ENCODE data around the gene SPATA13.

The SPATA13 gene

DNA sequence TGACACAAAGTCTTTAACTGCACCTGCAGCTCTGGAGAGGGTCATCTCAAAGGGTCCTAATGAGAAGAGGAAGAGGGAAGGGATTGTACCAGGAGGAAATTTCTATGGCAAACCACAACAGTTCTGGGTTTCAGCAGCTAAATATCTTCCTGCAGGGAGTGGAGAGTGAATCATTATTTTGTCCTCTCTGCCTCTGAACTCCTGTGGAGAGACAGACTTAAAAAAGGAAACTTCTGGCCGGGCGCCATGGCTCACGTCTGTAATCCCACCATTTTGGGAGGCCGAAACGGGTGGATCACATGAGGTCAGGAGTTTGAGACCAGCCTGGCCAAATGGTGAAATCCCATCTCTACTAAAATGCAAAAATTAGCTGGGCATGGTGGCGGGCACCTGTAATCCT, 132.0 kb downstream of the SPATA13 start:
- Histone ChIP-seq H3K4me3 (ENCODE audit: low read depth in 1 of 2, low read length in 2 of 2) (no peak overlapping the region), H3K9ac (ENCODE audit: low read depth in 1 of 2, low read length in 2 of 2) (no peak overlapping the region), H3K27me3 (ENCODE audit: control insufficient read depth in 1 of 2, insufficient read depth in 2 of 2, low read length in 2 of 2) (no peaks in the 10 kb centered on the region), H3K4me1 (ENCODE audit: control insufficient read depth in 1 of 2, insufficient read depth in 2 of 2, low read length in 2 of 2) (no peaks in the 10 kb centered on the region), H3K9me3 (ENCODE audit: control insufficient read depth in 1 of 2, low read length in 2 of 2) (no peaks in the 10 kb centered on the region), H3K27ac (ENCODE audit: low read depth, low read length) (no peak overlapping the region), H3K36me3 (ENCODE audit: control insufficient read depth in 1 of 2, insufficient read depth in 2 of 2, low read length in 2 of 2) (peaks cover 63 to 89% of the 10 kb centered on the region in 2 donors)

DNA sequence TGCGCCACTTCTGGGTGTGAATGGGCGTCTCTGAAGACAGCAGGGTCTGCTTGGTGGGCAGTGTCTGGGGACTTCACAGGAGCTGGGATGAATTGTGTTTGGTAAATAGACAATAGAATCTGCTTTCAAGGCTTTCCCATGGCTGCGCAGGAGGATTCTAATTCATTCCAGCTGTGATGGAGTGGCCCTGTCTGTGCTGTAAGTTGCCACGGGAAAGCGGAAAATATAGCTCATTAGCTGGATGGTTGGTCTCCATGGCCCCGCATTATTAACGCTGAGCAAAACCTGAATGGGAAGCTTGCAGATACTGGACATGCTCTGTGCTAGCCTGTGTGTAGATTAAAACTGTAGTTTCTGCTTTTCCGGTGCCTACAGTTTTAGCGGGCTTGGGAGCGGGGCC, 133.2 kb downstream of the SPATA13 start:
- Histone ChIP-seq H3K9me3 (ENCODE audit: control insufficient read depth in 1 of 2, low read length in 2 of 2) (no peaks in the 10 kb centered on the region), H3K36me3 (ENCODE audit: control insufficient read depth in 1 of 2, insufficient read depth in 2 of 2, low read length in 2 of 2) (peaks cover 67 to 89% of the 10 kb centered on the region in 2 donors), H3K27me3 (ENCODE audit: control insufficient read depth in 1 of 2, insufficient read depth in 2 of 2, low read length in 2 of 2) (no peaks in the 10 kb centered on the region), H3K4me1 (ENCODE audit: control insufficient read depth in 1 of 2, insufficient read depth in 2 of 2, low read length in 2 of 2) (no peaks in the 10 kb centered on the region), H3K4me3 (ENCODE audit: low read depth in 1 of 2, low read length in 2 of 2) (no peak overlapping the region), H3K9ac (ENCODE audit: low read depth in 1 of 2, low read length in 2 of 2) (no peak overlapping the region), H3K27ac (ENCODE audit: low read depth, low read length) (no peak overlapping the region)

DNA sequence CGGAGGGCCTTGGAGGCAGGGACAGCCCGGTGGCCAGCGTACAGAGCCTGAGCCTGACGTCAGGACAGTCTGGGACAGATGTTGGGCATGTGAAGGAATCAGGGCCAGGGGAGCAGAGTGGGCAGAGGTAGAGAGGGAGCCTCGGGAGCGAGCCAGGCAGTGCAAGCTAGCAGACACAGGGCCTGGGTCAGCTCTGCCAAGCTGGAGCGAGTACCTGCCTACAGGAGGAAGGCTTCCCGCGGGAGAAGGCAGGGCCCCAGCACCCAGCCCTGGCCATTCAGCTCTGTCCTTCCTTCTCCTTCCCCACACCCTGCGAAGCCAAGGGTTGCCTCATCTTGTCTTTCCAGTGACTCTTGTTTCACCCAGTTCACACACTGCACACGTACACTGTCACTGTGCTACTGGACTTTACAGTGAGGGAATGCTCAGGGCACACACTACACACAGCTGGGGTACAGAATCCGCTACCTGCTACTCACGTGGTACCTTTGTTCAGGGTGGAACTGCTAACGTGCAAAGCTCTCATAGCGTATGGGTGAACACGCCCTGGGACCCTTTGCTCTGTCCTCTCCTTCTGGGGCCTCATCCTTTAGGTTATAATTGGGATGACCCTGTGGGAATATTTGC, 139.1 kb downstream of the SPATA13 start:
- Histone ChIP-seq H3K27me3 (ENCODE audit: control insufficient read depth in 1 of 2, insufficient read depth in 2 of 2, low read length in 2 of 2) (no peaks in the 10 kb centered on the region), H3K9me3 (ENCODE audit: control insufficient read depth in 1 of 2, low read length in 2 of 2) (no peaks in the 10 kb centered on the region), H3K4me1 (ENCODE audit: control insufficient read depth in 1 of 2, insufficient read depth in 2 of 2, low read length in 2 of 2) (no peaks in the 10 kb centered on the region), H3K9ac (ENCODE audit: low read depth in 1 of 2, low read length in 2 of 2) (no peak overlapping the region), H3K27ac (ENCODE audit: low read depth, low read length) (no peak overlapping the region), H3K36me3 (ENCODE audit: control insufficient read depth in 1 of 2, insufficient read depth in 2 of 2, low read length in 2 of 2) (peaks cover 72 to 92% of the 10 kb centered on the region in 2 donors), H3K4me3 (ENCODE audit: low read depth in 1 of 2, low read length in 2 of 2) (no peak overlapping the region)

DNA sequence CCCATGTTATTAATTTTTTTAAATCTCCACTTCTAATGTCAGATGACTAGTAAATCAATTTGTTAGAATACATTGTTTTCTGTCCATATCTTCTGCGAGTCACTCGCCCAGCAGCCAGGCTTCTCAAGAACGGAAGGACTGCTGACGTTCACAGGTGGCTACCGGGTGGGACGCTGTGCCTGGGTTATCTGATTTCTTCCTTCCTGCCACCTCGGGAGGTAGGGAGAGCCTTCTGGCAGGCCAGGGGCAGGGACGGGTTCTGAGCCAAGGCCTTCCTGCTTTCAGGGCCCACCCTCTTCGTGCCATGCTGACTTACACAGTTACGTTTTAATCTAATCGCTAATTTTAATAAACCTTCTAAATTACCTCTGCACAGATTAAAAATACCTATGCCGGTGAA, 140.9 kb downstream of the SPATA13 start:
- peaks cover 60 to 83% of the 10 kb centered on the region in 2 donors for H3K36me3 ChIP-seq (ENCODE audit: control insufficient read depth in 1 of 2, insufficient read depth in 2 of 2, low read length in 2 of 2)
- H3K4me3 ChIP-seq (ENCODE audit: low read depth in 1 of 2, low read length in 2 of 2) = no peak overlapping the region

DNA sequence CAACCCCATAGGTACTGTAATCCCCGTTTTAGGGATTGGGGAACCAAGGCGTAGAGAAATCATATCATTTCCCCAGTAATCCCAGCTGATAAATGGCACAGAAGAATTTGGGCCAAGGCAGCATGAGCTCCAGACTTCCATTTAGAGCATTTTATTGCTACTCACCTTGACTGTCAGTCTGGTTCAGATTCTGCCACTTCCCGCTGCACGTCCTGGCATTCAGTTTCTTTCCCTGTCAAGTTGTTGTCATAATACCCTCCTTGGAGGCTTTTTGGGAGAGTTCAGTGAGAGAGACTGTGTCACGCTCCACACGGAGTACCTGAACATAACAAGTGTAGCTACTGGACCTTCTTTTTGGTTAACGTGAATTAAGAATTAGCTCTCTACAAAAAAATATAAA, 141.4 kb downstream of the SPATA13 start:
- no peak overlapping the region for H3K27ac ChIP-seq (ENCODE audit: low read depth, low read length)
- no peaks in the 10 kb centered on the region for H3K27me3 ChIP-seq (ENCODE audit: control insufficient read depth in 1 of 2, insufficient read depth in 2 of 2, low read length in 2 of 2)
- no peak overlapping the region for H3K9ac ChIP-seq (ENCODE audit: low read depth in 1 of 2, low read length in 2 of 2)
- H3K4me3 ChIP-seq (ENCODE audit: low read depth in 1 of 2, low read length in 2 of 2) = no peak overlapping the region
- H3K4me1 ChIP-seq (ENCODE audit: control insufficient read depth in 1 of 2, insufficient read depth in 2 of 2, low read length in 2 of 2) = no peaks in the 10 kb centered on the region
- no peaks in the 10 kb centered on the region for H3K9me3 ChIP-seq (ENCODE audit: control insufficient read depth in 1 of 2, low read length in 2 of 2)
- H3K36me3 ChIP-seq (ENCODE audit: control insufficient read depth in 1 of 2, insufficient read depth in 2 of 2, low read length in 2 of 2) = peaks cover 58 to 78% of the 10 kb centered on the region in 2 donors

More for the DNA sequence above, 140.9 kb downstream of the SPATA13 start:
- H3K9me3 ChIP-seq (ENCODE audit: control insufficient read depth in 1 of 2, low read length in 2 of 2) = no peaks in the 10 kb centered on the region
- H3K9ac ChIP-seq (ENCODE audit: low read depth in 1 of 2, low read length in 2 of 2) = no peak overlapping the region
- no peaks in the 10 kb centered on the region for H3K27me3 ChIP-seq (ENCODE audit: control insufficient read depth in 1 of 2, insufficient read depth in 2 of 2, low read length in 2 of 2)
- no peaks in the 10 kb centered on the region for H3K4me1 ChIP-seq (ENCODE audit: control insufficient read depth in 1 of 2, insufficient read depth in 2 of 2, low read length in 2 of 2)
- no peak overlapping the region for H3K27ac ChIP-seq (ENCODE audit: low read depth, low read length)

DNA sequence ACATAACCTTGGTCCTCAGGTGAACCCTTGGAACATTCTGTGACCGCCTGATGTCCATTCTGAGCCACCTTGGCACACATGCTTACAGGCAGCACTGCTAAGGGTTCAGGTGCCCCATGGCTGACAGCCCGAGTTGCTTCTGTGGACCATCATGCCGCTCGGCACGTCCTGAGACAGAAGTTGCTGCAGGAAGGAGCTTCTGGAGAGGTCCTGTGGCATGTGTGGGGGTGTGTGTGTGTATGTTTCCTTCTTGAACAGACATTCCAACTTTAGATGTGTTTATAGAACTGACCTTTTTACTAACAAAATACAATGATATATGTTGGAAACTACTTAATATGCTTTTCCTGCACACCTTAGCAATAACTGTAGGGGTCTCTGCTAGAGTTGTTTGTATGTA, 144.1 kb downstream of the SPATA13 start:
- no peaks in the 10 kb centered on the region for H3K9me3 ChIP-seq (ENCODE audit: control insufficient read depth in 1 of 2, low read length in 2 of 2)
- H3K9ac ChIP-seq (ENCODE audit: low read depth in 1 of 2, low read length in 2 of 2) = no peak overlapping the region
- no peak overlapping the region for H3K27ac ChIP-seq (ENCODE audit: low read depth, low read length)
- no peak overlapping the region for H3K4me3 ChIP-seq (ENCODE audit: low read depth in 1 of 2, low read length in 2 of 2)
- H3K4me1 ChIP-seq (ENCODE audit: control insufficient read depth in 1 of 2, insufficient read depth in 2 of 2, low read length in 2 of 2) = no peaks in the 10 kb centered on the region
- H3K36me3 ChIP-seq (ENCODE audit: control insufficient read depth in 1 of 2, insufficient read depth in 2 of 2, low read length in 2 of 2) = peaks cover 40 to 51% of the 10 kb centered on the region in 2 donors
- no peaks in the 10 kb centered on the region for H3K27me3 ChIP-seq (ENCODE audit: control insufficient read depth in 1 of 2, insufficient read depth in 2 of 2, low read length in 2 of 2)

DNA sequence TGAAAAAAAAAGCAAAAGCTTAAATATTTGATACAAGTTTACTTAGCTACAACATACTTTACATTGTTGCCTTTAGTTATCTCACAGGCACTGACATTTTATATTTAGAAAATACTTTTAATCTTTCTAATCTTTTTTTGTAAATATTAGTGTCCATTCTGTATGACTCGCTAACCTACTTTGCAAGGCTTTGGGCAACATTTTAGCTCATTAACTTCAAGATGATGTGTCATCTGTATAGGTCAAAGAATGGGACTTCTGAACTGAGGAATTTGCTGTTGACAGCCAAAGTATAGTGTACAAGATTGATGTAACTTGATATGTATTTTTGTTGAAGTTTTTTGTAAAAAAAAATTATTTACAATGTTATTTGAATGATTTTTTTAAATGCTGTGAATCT, 146.1 kb downstream of the SPATA13 start:
- Histone ChIP-seq H3K4me3 (ENCODE audit: low read depth in 1 of 2, low read length in 2 of 2) (no peak overlapping the region), H3K36me3 (ENCODE audit: control insufficient read depth in 1 of 2, insufficient read depth in 2 of 2, low read length in 2 of 2) (peaks cover 21 to 32% of the 10 kb centered on the region in 2 donors), H3K9me3 (ENCODE audit: control insufficient read depth in 1 of 2, low read length in 2 of 2) (no peaks in the 10 kb centered on the region), H3K9ac (ENCODE audit: low read depth in 1 of 2, low read length in 2 of 2) (no peak overlapping the region), H3K27ac (ENCODE audit: low read depth, low read length) (no peak overlapping the region), H3K27me3 (ENCODE audit: control insufficient read depth in 1 of 2, insufficient read depth in 2 of 2, low read length in 2 of 2) (no peaks in the 10 kb centered on the region), H3K4me1 (ENCODE audit: control insufficient read depth in 1 of 2, insufficient read depth in 2 of 2, low read length in 2 of 2) (no peaks in the 10 kb centered on the region)

DNA sequence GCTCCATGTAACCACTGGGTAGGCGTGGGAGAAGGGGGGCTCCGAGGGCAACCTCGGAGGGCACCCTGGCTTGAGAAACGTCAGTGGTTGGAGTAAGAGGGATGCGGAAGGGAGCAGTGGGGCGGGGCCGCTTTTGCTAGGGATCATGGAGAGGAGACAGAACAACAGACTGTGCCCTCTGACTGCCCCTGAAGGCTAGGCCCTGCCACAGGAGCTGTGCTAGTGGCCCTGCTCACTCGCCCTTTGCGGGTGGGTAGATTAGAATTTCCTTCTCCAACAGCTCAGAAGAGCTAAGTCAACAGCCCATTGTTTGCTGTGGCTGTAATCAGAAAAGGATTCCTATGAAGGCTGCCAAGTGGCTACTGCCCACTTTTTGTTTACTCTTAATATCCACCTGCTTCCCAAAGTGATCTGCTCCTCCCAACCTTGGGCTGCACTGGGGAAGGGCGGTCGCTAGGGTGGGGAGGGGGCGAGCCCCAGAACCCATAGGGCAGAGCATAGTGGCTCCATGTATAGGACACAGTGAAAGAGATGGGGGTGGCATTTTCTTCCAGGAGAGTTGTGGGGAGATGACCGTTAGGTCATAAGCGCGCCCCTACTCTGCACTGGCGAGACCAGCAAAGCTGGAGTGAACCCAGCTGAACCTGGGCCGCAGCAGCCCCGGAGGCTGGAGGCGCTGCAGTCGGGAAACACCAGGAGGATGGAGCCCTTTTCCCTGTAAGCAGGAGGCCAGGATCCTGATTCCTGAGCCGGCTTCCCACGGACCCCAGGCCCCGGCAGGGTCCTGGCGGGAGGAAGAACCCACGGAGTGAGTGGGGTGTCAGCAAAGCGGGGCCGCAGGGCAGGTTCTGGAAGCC, 146.9 kb downstream of the SPATA13 start:
- H3K9ac ChIP-seq (ENCODE audit: low read depth in 1 of 2, low read length in 2 of 2) = no peak overlapping the region
- peaks cover 17 to 31% of the 10 kb centered on the region in 2 donors for H3K36me3 ChIP-seq (ENCODE audit: control insufficient read depth in 1 of 2, insufficient read depth in 2 of 2, low read length in 2 of 2)
- no peaks in the 10 kb centered on the region for H3K27me3 ChIP-seq (ENCODE audit: control insufficient read depth in 1 of 2, insufficient read depth in 2 of 2, low read length in 2 of 2)
- H3K9me3 ChIP-seq (ENCODE audit: control insufficient read depth in 1 of 2, low read length in 2 of 2) = no peaks in the 10 kb centered on the region
- H3K4me3 ChIP-seq (ENCODE audit: low read depth in 1 of 2, low read length in 2 of 2) = no peak overlapping the region
- H3K27ac ChIP-seq (ENCODE audit: low read depth, low read length) = no peak overlapping the region
- no peaks in the 10 kb centered on the region for H3K4me1 ChIP-seq (ENCODE audit: control insufficient read depth in 1 of 2, insufficient read depth in 2 of 2, low read length in 2 of 2)

DNA sequence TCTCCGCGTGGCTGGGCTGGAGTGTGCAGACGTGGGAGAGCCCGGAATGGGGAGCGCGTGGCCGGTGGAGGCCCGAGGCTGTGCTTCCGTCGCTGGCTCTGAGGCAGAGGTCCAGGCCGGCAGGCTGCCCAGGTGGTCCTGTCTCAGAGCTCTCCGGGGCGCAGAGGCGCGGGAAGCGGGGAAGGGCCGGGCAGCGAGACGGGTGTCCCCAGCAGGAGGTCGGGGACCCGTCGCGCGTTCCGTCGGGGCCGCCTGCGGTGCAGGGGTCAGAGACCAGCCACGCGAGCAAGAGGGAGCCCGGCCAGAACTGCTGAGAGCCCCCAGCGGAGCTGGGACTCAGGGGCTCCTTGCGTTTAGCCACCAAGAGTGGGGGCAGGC, 147.5 kb downstream of the SPATA13 start:
- no peak overlapping the region for H3K27ac ChIP-seq (ENCODE audit: low read depth, low read length)
- H3K9ac ChIP-seq (ENCODE audit: low read depth in 1 of 2, low read length in 2 of 2) = no peak overlapping the region
- H3K9me3 ChIP-seq (ENCODE audit: control insufficient read depth in 1 of 2, low read length in 2 of 2) = no peaks in the 10 kb centered on the region
- H3K27me3 ChIP-seq (ENCODE audit: control insufficient read depth in 1 of 2, insufficient read depth in 2 of 2, low read length in 2 of 2) = no peaks in the 10 kb centered on the region
- H3K36me3 ChIP-seq (ENCODE audit: control insufficient read depth in 1 of 2, insufficient read depth in 2 of 2, low read length in 2 of 2) = peaks cover 11 to 25% of the 10 kb centered on the region in 2 donors
- no peak overlapping the region for H3K4me3 ChIP-seq (ENCODE audit: low read depth in 1 of 2, low read length in 2 of 2)
- H3K4me1 ChIP-seq (ENCODE audit: control insufficient read depth in 1 of 2, insufficient read depth in 2 of 2, low read length in 2 of 2) = no peaks in the 10 kb centered on the region

DNA sequence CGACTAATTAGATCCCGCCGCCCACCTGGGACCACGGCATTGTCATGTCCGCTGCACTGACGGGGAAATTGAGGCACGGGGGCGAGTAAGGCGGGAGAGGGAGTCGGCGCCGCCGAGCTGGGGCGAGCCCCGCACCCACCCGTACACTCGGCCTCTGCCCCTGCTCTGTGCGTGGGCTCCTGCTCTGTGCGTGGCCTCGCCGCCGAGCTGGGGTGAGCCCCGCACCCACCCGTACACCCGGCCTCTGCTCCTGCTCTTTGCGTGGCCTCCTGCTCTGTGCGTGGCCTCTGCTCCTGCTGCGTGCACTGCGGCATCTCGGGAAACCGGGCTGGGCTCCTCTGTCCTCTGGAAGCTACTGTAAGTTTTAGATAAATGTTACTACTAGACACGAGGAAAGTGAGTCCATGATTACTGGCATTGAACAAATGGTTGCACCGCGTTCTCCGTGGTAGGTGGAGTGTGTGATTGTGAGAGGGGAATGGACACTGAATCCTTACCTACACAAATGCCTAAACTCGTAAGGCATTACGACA, 148.0 kb downstream of the SPATA13 start:
- Histone ChIP-seq H3K9ac (ENCODE audit: low read depth in 1 of 2, low read length in 2 of 2) (no peak overlapping the region), H3K27me3 (ENCODE audit: control insufficient read depth in 1 of 2, insufficient read depth in 2 of 2, low read length in 2 of 2) (no peaks in the 10 kb centered on the region), H3K9me3 (ENCODE audit: control insufficient read depth in 1 of 2, low read length in 2 of 2) (no peaks in the 10 kb centered on the region), H3K4me3 (ENCODE audit: low read depth in 1 of 2, low read length in 2 of 2) (no peak overlapping the region), H3K27ac (ENCODE audit: low read depth, low read length) (no peak overlapping the region), H3K4me1 (ENCODE audit: control insufficient read depth in 1 of 2, insufficient read depth in 2 of 2, low read length in 2 of 2) (no peaks in the 10 kb centered on the region), H3K36me3 (ENCODE audit: control insufficient read depth in 1 of 2, insufficient read depth in 2 of 2, low read length in 2 of 2) (peaks cover 8 to 20% of the 10 kb centered on the region in 2 donors)
